ENCODE measurements around the gene LDB2.

The LDB2 gene

GRCh38 chr4:16794816-16795445 is 103.5 kb downstream of the LDB2 start:
- TF ChIP-seq, protein P1, sequence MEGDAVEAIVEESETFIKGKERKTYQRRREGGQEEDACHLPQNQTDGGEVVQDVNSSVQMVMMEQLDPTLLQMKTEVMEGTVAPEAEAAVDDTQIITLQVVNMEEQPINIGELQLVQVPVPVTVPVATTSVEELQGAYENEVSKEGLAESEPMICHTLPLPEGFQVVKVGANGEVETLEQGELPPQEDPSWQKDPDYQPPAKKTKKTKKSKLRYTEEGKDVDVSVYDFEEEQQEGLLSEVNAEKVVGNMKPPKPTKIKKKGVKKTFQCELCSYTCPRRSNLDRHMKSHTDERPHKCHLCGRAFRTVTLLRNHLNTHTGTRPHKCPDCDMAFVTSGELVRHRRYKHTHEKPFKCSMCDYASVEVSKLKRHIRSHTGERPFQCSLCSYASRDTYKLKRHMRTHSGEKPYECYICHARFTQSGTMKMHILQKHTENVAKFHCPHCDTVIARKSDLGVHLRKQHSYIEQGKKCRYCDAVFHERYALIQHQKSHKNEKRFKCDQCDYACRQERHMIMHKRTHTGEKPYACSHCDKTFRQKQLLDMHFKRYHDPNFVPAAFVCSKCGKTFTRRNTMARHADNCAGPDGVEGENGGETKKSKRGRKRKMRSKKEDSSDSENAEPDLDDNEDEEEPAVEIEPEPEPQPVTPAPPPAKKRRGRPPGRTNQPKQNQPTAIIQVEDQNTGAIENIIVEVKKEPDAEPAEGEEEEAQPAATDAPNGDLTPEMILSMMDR (conservative IDR thresholded peaks at IDR 0.05; ENCODE audit: low read depth) = peak; percentile 23; the same call in 1 of the 2 replicates
- CTCF ChIA-PET = interaction anchor here (0.6 kb wide), 1 partner anchor 818 kb away, joined by 4 read pairs; no protein-coding TSS in a partner anchor
- POLR2A ChIA-PET (ENCODE audit: low non-redundant PET) = no interaction called here
- DNase-seq (ENCODE audit: low spot score) = no peak
- no peak overlapping the region for H3K27ac ChIP-seq

- CTCF ChIA-PET = interaction anchor here (0.7 kb wide), 1 partner anchor 215 kb away, joined by 3 read pairs; no protein-coding TSS in a partner anchor
Observed at GRCh38 chr4:16791460-16791859, 107.0 kb downstream of the LDB2 start.

GRCh38 chr4:16790508-16790907 is 107.9 kb downstream of the LDB2 start:
- ChIA-PET CTCF (no interaction called here), POLR2A (ENCODE audit: low non-redundant PET) (no interaction called here)
- no peak for DNase-seq (ENCODE audit: low spot score)
- TF ChIP-seq, protein P1 (conservative IDR thresholded peaks at IDR 0.05; ENCODE audit: low read depth) = no peak
- no peak overlapping the region for H3K27ac ChIP-seq

More at GRCh38 chr4:16791460-16791859, 107.0 kb downstream of the LDB2 start:
- H3K27ac ChIP-seq = no peak overlapping the region
- TF ChIP-seq, protein P1 (conservative IDR thresholded peaks at IDR 0.05; ENCODE audit: low read depth) = no peak
- DNase-seq (ENCODE audit: low spot score) = no peak
- POLR2A ChIA-PET (ENCODE audit: low non-redundant PET) = no interaction called here

DNA sequence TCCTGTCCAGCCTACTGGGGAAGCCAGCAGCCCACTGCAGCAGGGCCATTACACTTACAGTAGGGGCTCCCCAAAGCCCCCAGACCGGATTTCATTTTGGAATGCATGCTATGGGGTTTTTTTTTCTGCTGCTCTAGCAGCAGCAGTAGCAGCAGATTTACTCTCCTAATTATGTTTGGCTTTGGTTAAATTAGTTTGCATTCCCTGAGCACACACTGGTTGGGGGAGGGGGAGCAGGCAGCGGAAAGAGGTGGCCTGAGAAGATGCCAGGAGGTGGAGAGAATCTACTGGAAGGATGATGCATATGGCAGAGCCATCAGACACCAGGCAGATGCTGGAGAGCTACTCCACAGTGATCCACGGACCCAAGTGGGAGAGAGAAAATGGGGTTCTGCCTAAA is 109.6 kb downstream of the LDB2 start:
- ChIA-PET POLR2A (ENCODE audit: low non-redundant PET) (no interaction called here), CTCF (no interaction called here)
- TF ChIP-seq, protein P1 (conservative IDR thresholded peaks at IDR 0.05; ENCODE audit: low read depth) = no peak
- no peak for DNase-seq (ENCODE audit: low spot score)
- H3K27ac ChIP-seq = no peak overlapping the region

DNA sequence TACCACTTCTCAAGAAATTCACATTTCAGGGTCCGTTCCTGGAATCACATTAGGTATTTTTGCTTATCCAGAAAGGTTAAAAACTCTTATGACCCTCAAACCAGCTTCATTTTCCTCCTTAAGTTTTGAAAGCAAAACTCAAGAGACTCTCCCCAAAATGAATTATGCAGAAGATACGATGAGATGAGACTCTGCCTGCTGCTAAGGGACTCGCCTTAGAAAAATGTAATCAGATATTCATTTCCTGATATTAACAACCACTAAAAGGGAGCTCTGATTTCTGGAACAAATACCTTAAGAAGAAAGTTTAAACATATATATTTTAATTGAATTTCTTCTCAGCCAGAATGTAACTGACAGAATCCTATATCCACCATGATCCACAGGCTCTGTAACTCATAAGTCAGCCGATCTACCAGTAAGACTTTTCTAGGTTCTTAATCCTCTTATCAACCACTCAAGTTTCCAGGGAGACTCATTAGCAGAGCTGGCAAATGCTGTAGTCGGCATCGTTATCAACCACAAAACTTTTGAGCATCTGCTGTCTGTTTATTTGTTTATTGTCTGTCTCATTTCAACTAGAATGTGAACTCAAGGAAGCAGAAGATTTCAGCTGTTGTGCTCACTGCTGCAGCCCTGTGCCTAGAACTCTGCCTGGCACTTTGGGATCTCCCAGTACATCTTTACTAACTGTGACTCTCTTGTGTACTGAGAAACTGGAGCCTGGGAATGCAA is 112.5 kb downstream of the LDB2 start:
- TF ChIP-seq, protein P1 (conservative IDR thresholded peaks at IDR 0.05; ENCODE audit: low read depth) = no peak
- DNase-seq (ENCODE audit: low spot score) = no peak
- CTCF ChIA-PET = no interaction called here
- POLR2A ChIA-PET (ENCODE audit: low non-redundant PET) = no interaction called here
- H3K27ac ChIP-seq = no peak overlapping the region

DNA sequence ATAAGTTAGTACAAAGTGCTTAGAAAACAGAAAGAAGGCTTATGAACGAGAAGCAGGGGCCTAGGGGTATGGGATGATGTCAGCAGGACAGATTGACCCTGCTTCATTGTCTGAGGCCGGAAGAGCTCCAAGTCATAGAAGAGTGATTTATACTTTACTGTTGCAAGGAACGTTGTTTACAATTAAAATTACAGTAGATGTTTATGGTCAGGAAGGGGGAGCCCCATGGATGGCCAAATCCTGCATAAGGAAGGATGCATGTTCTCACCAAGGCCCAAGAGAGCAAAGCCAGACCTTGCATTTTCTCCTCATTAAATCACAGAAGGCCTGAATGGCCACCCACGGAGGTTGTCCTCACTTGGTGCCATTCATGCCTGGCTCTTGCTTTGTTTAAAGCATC is 115.3 kb downstream of the LDB2 start:
- ChIA-PET POLR2A (ENCODE audit: low non-redundant PET) (no interaction called here), CTCF (no interaction called here)
- TF ChIP-seq, protein P1 (conservative IDR thresholded peaks at IDR 0.05; ENCODE audit: low read depth) = no peak
- H3K27ac ChIP-seq = no peak overlapping the region
- no peak for DNase-seq (ENCODE audit: low spot score)
